Occipital lobe (tissue), 2 donors: Measurements from ENCODE around the gene CMIP. TPM values are rescaled to one million over a fixed set of nuclear protein-coding genes. Genes with fewer than 3 reads are reported as not detected.
A peak's percentile ranks its signal among the peaks of the same experiment; 100 is the strongest.

ENCODE experiments used
- DNase-seq: peaks from one replicate; lab custom pipeline; 2025; lab: John Stamatoyannopoulos, UW
- total RNA-seq: library from RNA; depleted of rRNA; stranded (reverse); fragments of >200 nt; gene quantifications from one replicate; pipeline ENCODE4 v1.2.3, GENCODE V29; 2014

CMIP gene
- total RNA-seq, 1 donor from 2014 or later: 22.9 TPM

DNA sequence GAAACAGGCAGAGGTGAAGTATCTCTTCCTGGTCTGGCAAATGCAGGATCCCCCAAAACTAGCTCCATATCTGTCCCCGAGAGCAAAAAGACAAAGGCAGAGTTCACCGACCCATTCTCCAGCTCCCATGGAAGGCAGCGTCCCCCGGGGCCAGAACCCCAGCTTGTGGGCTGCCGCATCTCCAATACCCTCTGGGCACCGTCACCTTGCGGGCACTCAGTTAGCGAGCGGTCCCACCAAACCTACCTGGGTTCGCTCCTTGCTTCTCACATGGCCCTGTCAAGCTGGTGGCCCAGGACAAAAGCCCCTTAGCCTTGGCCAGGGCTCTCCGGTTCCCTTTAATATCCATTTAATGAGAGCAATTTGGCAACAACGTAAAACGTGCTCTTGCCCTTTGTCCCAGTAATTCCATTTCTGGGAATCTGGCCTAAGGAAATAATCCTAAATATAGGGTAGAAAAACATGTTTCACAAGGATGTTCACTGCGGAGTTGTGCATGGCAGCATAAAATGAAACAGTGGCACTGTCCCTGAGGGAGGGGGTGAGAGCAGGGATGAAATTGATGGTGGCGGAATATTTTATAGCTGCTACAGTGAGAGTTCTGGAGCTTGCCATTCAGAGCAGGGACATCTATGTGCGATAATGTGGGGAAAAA, 157.1 kb downstream of the CMIP start:
- DNase-seq: no peak

DNA sequence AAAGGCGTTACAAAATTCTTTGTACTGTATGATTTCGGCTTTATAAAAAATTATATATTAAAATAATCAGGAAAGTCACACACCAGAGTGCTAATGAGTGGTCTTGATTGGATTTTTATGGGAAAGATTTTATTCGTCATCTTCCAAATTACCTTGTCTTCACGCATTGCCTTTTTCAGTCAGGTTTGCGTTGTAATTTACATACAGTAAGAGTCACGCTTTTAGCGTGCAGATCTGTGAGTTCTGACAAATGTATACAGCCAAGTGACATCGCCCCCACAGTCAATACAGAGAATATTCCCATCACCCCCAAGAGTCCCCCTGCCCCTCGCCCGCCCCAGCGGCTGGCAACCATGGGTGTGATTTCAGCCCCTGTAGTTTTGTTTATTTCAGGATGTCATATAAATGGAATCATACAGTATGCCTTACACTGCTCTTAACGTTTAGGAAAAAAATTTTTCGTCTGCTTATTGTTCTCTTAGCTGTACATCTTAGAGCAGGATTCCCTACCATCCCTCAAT, 157.7 kb downstream of the CMIP start:
- no peak for DNase-seq

GRCh38 chr16:81602792-81603191, 158.2 kb downstream of the CMIP start:
- DNase-seq: no peak

GRCh38 chr16:81604960-81605383, 160.4 kb downstream of the CMIP start:
- DNase-seq: no peak

DNA sequence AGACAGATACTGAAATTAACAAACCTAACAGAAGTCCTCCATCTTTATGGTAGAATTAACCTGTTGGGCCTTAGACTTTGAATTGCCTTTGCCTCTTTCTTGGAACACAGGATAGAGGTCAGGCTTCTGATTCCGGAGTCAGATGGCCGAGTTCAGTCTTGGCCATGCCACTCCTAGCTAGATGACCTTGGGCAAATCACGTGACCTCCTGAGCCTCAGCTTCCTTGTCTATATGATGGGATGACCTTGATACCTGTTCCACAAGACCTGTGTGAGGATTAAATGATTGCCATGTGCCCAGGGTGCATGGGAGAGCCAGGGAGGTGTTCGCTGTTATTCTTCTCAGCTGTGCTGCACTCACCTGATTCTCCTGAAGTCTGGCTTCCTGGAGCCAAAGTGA, 161.4 kb downstream of the CMIP start:
- DNase-seq: no peak

- DNase-seq: no peak
Observed at GRCh38 chr16:81607006-81607405, 162.4 kb downstream of the CMIP start.

- no peak for DNase-seq
Observed at GRCh38 chr16:81607805-81608522, 163.4 kb downstream of the CMIP start.

DNA sequence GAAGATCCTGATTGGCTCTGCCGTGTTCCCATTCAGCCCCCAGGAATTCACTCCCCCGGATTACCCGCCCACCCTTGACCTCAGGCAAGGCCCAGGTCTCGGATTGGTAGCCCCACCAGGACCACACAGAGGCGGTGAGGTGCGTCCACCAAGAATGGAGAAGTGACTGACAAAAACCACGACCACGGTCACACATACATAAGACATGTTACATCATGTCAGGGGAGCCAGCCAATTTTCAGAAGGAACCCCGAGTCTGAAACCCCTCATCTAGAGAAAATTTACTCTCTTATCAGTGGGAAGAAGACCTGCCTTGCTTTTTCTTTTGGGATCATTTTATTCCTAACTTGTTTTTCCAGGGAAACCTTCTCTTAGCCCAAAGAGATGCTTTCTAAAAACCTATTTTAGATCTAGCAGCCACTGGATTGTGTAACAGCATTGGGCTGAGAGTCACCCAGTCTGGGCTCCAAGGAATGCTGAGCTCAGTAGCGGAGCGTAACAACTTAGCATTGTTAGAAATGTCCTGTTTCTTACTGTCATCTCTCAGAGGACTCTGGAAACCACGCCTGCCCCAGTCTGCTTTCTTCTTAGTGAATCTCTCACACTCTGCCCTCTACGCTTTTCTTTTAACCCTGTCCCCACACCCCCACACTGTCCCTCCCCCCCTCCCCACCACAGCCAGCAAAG, 164.1 kb downstream of the CMIP start:
- DNase-seq: no peak

- no peak for DNase-seq
Observed at GRCh38 chr16:81609323-81609892, 164.8 kb downstream of the CMIP start.

GRCh38 chr16:81610144-81610842, 165.7 kb downstream of the CMIP start:
- peak; percentile 63 for DNase-seq

DNA sequence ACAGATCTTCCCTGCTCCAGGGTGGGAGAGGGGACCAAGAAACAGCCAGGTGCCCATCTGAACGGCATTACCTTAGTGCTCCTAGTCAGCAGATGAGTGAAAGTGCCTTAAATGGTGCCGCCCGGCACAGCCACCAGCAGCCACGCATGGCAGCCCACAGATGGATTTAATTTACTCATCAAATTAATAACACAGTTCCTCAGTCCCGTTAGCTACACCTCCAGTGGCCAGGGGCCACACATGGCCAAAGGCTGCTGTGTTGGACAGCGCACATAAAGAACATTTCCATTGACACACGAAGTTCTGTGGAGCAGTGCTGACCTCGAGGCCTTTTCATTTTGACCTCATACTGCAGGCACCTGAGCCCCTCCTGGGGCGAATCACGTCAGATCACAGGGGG, 166.3 kb downstream of the CMIP start:
- DNase-seq: no peak

DNA sequence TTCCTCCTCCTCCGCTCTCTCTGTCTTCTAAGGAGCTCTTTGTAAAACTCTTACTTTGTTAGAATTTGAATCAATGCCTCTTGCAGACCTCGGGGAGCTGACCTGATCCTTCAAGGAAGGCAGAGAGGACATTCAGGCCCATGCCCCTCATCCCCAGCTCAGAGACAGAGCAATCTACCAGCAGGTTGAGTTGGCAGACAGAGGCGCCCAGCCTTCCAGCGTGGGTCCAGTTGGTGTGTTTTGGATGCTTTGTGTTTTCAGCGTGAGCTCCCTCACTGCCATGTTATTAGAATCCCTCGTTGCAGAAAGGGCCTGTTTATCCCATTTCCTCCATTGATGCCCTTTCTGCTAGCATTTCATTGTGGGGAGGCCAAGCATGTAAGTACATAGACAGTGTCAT, 167.1 kb downstream of the CMIP start:
- no peak for DNase-seq

GRCh38 chr16:81612351-81613163, 167.9 kb downstream of the CMIP start:
- no peak for DNase-seq

DNA sequence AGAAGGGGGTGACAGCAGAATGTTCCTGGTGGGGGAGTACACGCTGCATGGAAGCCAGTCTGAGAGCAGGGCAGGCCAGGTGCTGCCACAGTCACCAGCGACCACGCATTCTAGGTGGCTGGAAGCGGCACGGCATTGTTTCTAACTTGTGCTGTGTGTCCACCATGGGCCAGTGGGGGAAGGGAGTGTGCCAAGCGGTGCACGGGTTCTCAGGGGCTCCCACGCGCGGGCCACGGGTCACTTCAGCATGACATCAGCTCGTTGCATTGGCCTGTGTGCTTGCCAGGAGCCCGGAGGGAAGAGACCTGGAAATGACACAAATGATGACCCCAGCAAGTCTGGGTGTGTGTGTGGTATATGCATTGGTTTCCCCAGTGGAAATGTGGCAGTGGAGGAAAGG, 169.6 kb downstream of the CMIP start:
- DNase-seq: no peak

DNA sequence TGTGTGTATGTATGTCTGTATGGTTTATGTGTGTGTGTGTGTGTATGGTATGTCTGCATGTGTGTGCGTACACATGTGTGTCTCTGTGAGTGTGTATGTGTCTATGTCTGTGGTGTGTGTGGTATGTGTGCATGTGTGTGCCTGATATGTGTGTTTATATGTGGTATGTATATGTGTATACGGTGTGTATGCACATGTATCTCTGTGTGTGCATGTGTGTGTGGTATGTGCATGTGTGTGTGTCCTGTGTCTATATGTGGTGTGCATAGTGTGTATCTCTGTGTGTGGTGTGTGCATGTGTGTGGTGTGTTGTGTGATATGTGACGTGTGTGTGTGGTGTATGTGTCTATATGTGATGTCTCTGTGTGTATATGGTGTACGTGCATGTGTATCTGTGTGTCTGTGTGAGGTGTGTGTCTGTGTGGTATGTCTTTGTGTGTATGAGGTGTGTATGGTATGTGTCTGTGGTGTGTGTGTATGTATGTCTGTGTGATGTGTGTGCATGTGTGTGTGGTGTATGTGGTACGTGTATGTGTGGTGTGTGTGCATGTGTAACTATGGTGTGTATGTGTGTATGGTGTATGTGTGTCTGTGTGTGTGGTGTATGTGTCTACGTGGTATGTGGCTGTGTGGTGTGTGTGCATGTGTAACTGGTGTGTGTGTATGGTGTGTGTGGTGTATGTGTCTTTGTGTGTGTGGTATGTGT, 170.2 kb downstream of the CMIP start:
- DNase-seq: no peak

- DNase-seq: no peak
Observed at GRCh38 chr16:81615411-81615810, 170.8 kb downstream of the CMIP start.

DNA sequence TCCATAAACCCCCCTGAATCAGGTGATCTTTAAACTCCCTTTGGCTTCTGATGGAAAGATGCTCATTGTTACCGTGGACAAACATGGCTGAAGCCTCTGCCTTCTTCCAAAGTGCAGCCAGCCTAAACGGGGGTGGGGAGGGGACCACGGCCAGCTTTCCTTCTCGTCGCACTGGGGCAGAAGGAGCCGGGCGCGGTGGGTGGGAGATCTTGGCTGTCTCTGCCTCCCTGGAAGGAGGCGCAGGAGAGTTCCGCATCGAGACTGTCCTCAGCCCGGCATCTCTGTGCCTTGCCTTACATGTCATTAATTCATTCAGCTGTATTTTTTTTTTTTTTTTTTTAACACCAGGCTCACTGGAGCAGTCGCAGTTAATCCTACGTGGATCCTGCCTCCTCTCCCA, 171.2 kb downstream of the CMIP start:
- DNase-seq: no peak

GRCh38 chr16:81616321-81617020, 171.9 kb downstream of the CMIP start:
- DNase-seq: peak; percentile 54

- no peak for DNase-seq
Observed at GRCh38 chr16:81617021-81617346, 172.4 kb downstream of the CMIP start.
